AG09309 (cell line): ENCODE data around the gene ACO2.
"Not testable (repeated sequence)": the region's sequence is repeated elsewhere in the genome, so short reads cannot be mapped to it uniquely, and the experiment has no call there.

ENCODE experiments used
- DNase-seq: peaks from one replicate; pipeline ENCODE4 v3.0.0-alpha.2; 2010; ENCODE audit warnings: low read depth
- H3K4me3 ChIP-seq: 2 replicates; pipeline ENCODE4 v1.5.1; 2011; ENCODE audit warnings: mild to moderate bottlenecking, low read depth, low read length, moderate library complexity; ENCODE audit not compliant: control insufficient read depth
- TF ChIP-seq, protein P1 (sequence below): IDR thresholded peaks from 2 replicates; pipeline ENCODE4 v1.5.1; 2011; ENCODE audit warnings: mild to moderate bottlenecking, low read depth, low read length, inconsistent platforms; ENCODE audit not compliant: insufficient read depth, control insufficient read depth; ENCODE audit errors: missing control alignments

ACO2 gene

GRCh38 chr22:41550952-41551491 lies 82.1 kb downstream of the ACO2 start:
- no peak overlapping the region for H3K4me3 ChIP-seq
- TF ChIP-seq, protein P1, sequence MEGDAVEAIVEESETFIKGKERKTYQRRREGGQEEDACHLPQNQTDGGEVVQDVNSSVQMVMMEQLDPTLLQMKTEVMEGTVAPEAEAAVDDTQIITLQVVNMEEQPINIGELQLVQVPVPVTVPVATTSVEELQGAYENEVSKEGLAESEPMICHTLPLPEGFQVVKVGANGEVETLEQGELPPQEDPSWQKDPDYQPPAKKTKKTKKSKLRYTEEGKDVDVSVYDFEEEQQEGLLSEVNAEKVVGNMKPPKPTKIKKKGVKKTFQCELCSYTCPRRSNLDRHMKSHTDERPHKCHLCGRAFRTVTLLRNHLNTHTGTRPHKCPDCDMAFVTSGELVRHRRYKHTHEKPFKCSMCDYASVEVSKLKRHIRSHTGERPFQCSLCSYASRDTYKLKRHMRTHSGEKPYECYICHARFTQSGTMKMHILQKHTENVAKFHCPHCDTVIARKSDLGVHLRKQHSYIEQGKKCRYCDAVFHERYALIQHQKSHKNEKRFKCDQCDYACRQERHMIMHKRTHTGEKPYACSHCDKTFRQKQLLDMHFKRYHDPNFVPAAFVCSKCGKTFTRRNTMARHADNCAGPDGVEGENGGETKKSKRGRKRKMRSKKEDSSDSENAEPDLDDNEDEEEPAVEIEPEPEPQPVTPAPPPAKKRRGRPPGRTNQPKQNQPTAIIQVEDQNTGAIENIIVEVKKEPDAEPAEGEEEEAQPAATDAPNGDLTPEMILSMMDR = no peak
- DNase-seq = no peak

GRCh38 chr22:41551877-41552582 lies 83.1 kb downstream of the ACO2 start:
- TF ChIP-seq, protein P1 = no peak
- DNase-seq = no peak
- H3K4me3 ChIP-seq = no peak overlapping the region

DNA sequence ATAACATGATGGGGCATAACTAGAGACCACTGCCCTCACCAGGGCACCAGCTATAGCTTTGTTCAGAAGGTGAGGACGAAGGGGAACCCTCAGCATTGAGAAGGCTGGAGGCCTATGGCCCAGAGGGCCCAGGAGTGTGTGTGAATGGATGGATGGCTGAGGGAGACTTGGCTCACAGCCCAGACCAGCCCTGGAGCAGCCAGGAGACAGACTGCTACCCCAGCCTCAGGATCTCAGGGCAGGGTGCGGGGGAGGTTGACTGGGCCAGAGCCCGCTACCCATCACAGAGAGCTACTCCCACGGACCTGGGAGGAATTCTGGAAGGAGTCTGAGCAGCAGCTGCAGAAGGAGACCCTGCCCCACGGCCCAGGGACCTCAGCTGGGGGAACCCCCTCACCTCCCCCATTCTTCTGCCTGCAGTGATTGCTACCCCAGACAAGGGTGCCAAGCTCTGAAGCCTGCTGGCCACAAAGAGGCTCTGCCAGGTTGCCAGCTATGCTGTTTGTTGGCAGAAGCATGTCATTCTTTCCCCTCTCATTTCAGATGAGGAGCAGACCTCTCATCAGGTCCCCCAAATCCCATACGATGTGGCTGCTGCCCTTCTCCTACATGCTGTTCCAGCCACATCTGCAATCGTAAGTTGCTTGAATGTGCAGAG lies 86.5 kb downstream of the ACO2 start:
- TF ChIP-seq, protein P1 = no peak
- no peak for DNase-seq
- H3K4me3 ChIP-seq = no peak overlapping the region

DNA sequence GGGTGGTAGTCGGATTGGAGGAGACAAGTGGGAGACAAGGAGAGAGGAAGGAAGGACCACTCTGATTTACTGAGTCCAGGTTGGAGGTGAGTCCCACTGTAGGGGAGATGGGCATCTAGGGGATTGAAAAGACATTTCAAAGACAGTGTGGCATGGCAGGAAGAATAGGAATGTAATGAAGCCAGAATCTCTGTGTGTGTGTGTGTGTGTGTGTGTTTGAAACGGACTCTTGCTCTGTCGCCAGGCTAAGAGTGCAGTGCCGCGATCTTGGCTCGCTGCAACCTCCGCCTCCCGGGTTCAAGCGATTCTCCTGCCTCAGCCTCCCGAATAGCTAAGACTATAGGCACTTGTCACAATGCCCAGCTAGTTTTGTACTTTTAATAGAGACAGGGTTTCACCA lies 87.6 kb downstream of the ACO2 start:
- H3K4me3 ChIP-seq = no peak overlapping the region
- TF ChIP-seq, protein P1 = no peak

GRCh38 chr22:41557401-41558240 lies 88.7 kb downstream of the ACO2 start:
- peak; percentile 51 for DNase-seq
- no peak overlapping the region for H3K4me3 ChIP-seq
- TF ChIP-seq, protein P1 = no peak

More for the DNA sequence above, 87.6 kb downstream of the ACO2 start:
- no peak for DNase-seq

DNA sequence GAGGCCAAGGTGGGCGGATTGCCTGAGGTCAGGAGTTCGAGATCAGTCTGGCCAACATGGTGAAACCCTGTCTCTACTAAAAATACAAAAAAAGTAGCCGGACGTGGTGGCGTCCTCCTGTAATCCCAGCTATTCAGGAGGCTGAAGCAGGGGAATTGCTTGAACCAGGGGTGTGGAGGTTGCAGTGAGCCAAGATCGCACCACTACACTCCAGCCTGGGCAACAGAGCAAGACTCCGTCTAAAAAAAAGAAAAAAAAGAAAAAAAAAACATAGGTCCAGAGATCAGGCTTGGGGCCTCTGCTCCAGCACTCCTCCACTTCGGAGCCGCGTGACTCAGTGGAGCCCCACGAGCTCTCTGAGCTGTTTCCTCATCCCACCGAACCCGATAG lies 89.3 kb downstream of the ACO2 start:
- not testable (repeated sequence) for DNase-seq, H3K4me3 ChIP-seq
